GM18868 (cell line): ENCODE results near the gene FAM9C.

Experiments used
- ATAC-seq: cut with Tn5 transposase; IDR thresholded peaks from one replicate; pipeline ENCODE4 v1.9.1; 2021; ENCODE audit warnings: mild to moderate bottlenecking, moderate library complexity; ENCODE audit not compliant: unreplicated experiment

The FAM9C gene

GRCh38 chrX:12986164-12986779, 58.1 kb downstream of the FAM9C start:
- ATAC-seq, result no peak
